GM21526 (cell line): ENCODE measurements around the gene USP13.

Experiments
- ATAC-seq: cut with Tn5 transposase; IDR thresholded peaks from one replicate; pipeline ENCODE4 v1.9.1; 2021; ENCODE audit warnings: moderate library complexity; ENCODE audit not compliant: unreplicated experiment, low FRiP score

Gene USP13

GRCh38 chr3:179695672-179696313, 43.0 kb downstream of the USP13 start:
- no peak for ATAC-seq

- ATAC-seq = no peak
These were observed 45.0 kb downstream of the USP13 start for GRCh38 chr3:179697736-179698332.

- ATAC-seq = no peak
These were observed 47.9 kb downstream of the USP13 start for GRCh38 chr3:179700716-179701115.

- no peak for ATAC-seq
These were observed 48.5 kb downstream of the USP13 start for GRCh38 chr3:179701176-179701827.

GRCh38 chr3:179702271-179702947, 49.6 kb downstream of the USP13 start:
- ATAC-seq = no peak

GRCh38 chr3:179703816-179704215, 51.0 kb downstream of the USP13 start:
- ATAC-seq = no peak

GRCh38 chr3:179706233-179706632, 53.4 kb downstream of the USP13 start:
- ATAC-seq = no peak

- ATAC-seq = no peak
These were observed 57.2 kb downstream of the USP13 start for GRCh38 chr3:179710079-179710478.

GRCh38 chr3:179713643-179714090, 60.8 kb downstream of the USP13 start:
- ATAC-seq = no peak

- no peak for ATAC-seq
These were observed 62.7 kb downstream of the USP13 start for GRCh38 chr3:179715582-179715981.

- ATAC-seq = no peak
These were observed 63.4 kb downstream of the USP13 start for GRCh38 chr3:179716226-179716625.

- no peak for ATAC-seq
These were observed 64.0 kb downstream of the USP13 start for GRCh38 chr3:179716811-179717210.

- ATAC-seq = no peak
These were observed 64.4 kb downstream of the USP13 start for GRCh38 chr3:179717219-179717618.

- ATAC-seq = no peak
These were observed 66.4 kb downstream of the USP13 start for GRCh38 chr3:179719048-179719734.

GRCh38 chr3:179720196-179720595, 67.4 kb downstream of the USP13 start:
- ATAC-seq = no peak

- ATAC-seq = no peak
These were observed 70.8 kb downstream of the USP13 start for GRCh38 chr3:179723617-179724016.

GRCh38 chr3:179726075-179726699, 73.3 kb downstream of the USP13 start:
- no peak for ATAC-seq

- ATAC-seq = no peak
These were observed 76.2 kb downstream of the USP13 start for GRCh38 chr3:179729086-179729485.

- ATAC-seq = no peak
These were observed 77.1 kb downstream of the USP13 start for GRCh38 chr3:179729981-179730380.

- ATAC-seq = no peak
These were observed 77.7 kb downstream of the USP13 start for GRCh38 chr3:179730506-179730905.
